B cell (primary cell): Measurements from ENCODE around the gene RGS3. TPM values are rescaled to one million over a fixed set of nuclear protein-coding genes. Genes with fewer than 3 reads are reported as not detected.

Experiments used
- ATAC-seq: fragments of 200-7000 bp; cut with Tn5 transposase; one replicate; pipeline ENCODE4 v1.10.0; 2021; ENCODE audit warnings: low read depth, mild to moderate bottlenecking, moderate number of reproducible peaks, moderate library complexity
- CTCF ChIA-PET: fragments of 350-600 bp; sonication (Branson Sonifier 250); formaldehyde crosslinking; loops from one replicate; lab custom pipeline; 2021; ENCODE audit warnings: antibody characterized with exemption, inconsistent platforms; lab: Charles Lee
- POLR2A ChIA-PET: fragments of 350-600 bp; sonication (Branson Sonifier 250); formaldehyde crosslinking; loops from one replicate; lab custom pipeline; 2021; ENCODE audit warnings: antibody characterized with exemption; lab: Charles Lee
- DNase-seq: peaks from one replicate; pipeline ENCODE4 v3.0.0; 2013
- H2AFZ ChIP-seq: 2 replicates; pipeline ENCODE4 v1.6.1; 2012; ENCODE audit warnings: mild to moderate bottlenecking, low read depth, low read length; ENCODE audit not compliant: insufficient read depth, poor library complexity, severe bottlenecking
- H3K27ac ChIP-seq, 2 donors: 1 replicate in 1 of 2; 2 replicates in 1 of 2; pipeline ENCODE4 v1.5.1; 2012 to 2013; ENCODE audit warnings: low read length in 2 of 2, mild to moderate bottlenecking in 2 of 2, moderate library complexity in 1 of 2
- H3K27me3 ChIP-seq, 4 experiments: fragments of 200-600 bp in 1 of 4; sonication (generic) in 1 of 4; replicated peaks in 1 of 4; 1 replicate in 2 of 4; 2 replicates in 2 of 4; pipeline versions ENCODE4 v1.6.1 to v1.7.0; 2013 to 2016; ENCODE audit warnings: low read length in 3 of 4, mild to moderate bottlenecking in 2 of 4, mixed read lengths in 1 of 4, moderate library complexity in 1 of 4; ENCODE audit not compliant: insufficient read depth in 4 of 4, control insufficient read depth in 3 of 4; ENCODE audit errors: control extremely low read depth in 1 of 4
- H3K36me3 ChIP-seq, 2 experiments: replicated peaks in 1 of 2; 1 replicate in 1 of 2; 2 replicates in 1 of 2; pipeline versions ENCODE4 v1.6.1 to v1.7.1; 2013; ENCODE audit warnings: low read length in 1 of 2; ENCODE audit not compliant: insufficient read depth in 2 of 2, control insufficient read depth in 1 of 2; ENCODE audit errors: control extremely low read depth in 1 of 2, extremely low read depth in 1 of 2
- H3K4me1 ChIP-seq, 2 donors: fragments of 200-600 bp in 1 of 2; sonication (generic) in 1 of 2; 1 replicate in 1 of 2; 2 replicates in 1 of 2; pipeline versions ENCODE4 v1.5.1 to v1.6.1; 2013 to 2017; ENCODE audit warnings: low read length in 2 of 2; ENCODE audit not compliant: control insufficient read depth in 2 of 2, insufficient read depth in 2 of 2
- H3K4me2 ChIP-seq: replicated peaks from 2 replicates; pipeline ENCODE3; 2012; ENCODE audit warnings: mild to moderate bottlenecking, low read depth, low read length; ENCODE audit not compliant: poor library complexity, severe bottlenecking
- H3K4me3 ChIP-seq, 5 experiments: fragments of 200-600 bp in 1 of 5; sonication (generic) in 1 of 5; 1 replicate in 3 of 5; 2 replicates in 2 of 5; pipeline versions ENCODE4 v1.5.1 to v1.7.0; 2011 to 2016; ENCODE audit warnings: low read length in 4 of 5, mild to moderate bottlenecking in 4 of 5, low read depth in 2 of 5, control low read depth in 1 of 5, moderate library complexity in 1 of 5; ENCODE audit not compliant: insufficient read depth in 1 of 5; ENCODE audit errors: control extremely low read depth in 1 of 5, extremely low read depth in 1 of 5
- H3K79me2 ChIP-seq: fragments of 200-600 bp; sonication (generic); one replicate; pipeline ENCODE4 v1.6.0; 2016; ENCODE audit warnings: low read length; ENCODE audit not compliant: control insufficient read depth, insufficient read depth
- H3K9ac ChIP-seq: fragments of 200-600 bp; sonication (generic); 2 replicates; pipeline ENCODE4 v1.6.1; 2017; ENCODE audit warnings: mild to moderate bottlenecking, low read length, moderate library complexity
- H3K9me3 ChIP-seq, 3 donors: one replicate each; pipeline versions ENCODE4 v1.6.1 to v1.7.1; 2013; ENCODE audit warnings: low read length in 2 of 3; ENCODE audit not compliant: control insufficient read depth in 2 of 3, insufficient read depth in 1 of 3; ENCODE audit errors: control extremely low read depth in 1 of 3
- H4K20me1 ChIP-seq: 2 replicates; pipeline ENCODE4 v1.6.0; 2012; ENCODE audit warnings: mild to moderate bottlenecking, low read length; ENCODE audit not compliant: insufficient read depth, control insufficient read depth, poor library complexity, severe bottlenecking
- H3K27ac Mint-ChIP-seq: one replicate; pipeline ENCODE4 v1.8.0; 2021; ENCODE audit warnings: mixed read lengths
- H3K27me3 Mint-ChIP-seq: one replicate; pipeline ENCODE4 v1.8.0; 2021; ENCODE audit warnings: mixed read lengths
- H3K4me1 Mint-ChIP-seq: one replicate; pipeline ENCODE4 v1.8.0; 2021; ENCODE audit warnings: mixed read lengths
- H3K4me3 Mint-ChIP-seq: one replicate; pipeline ENCODE4 v1.8.0; 2021; ENCODE audit warnings: mixed read lengths
- H3K9me3 Mint-ChIP-seq: one replicate; pipeline ENCODE4 v1.8.0; 2022; ENCODE audit warnings: mixed read lengths; ENCODE audit not compliant: insufficient read depth
- CTCF ChIP-seq: fragments of 200-600 bp; IDR thresholded peaks from one replicate; pipeline ENCODE4 v1.8.0; 2022; ENCODE audit warnings: antibody characterized with exemption, mild to moderate bottlenecking
- EZH2 ChIP-seq: IDR thresholded peaks from 2 replicates; pipeline ENCODE4 v1.6.1; 2012; ENCODE audit warnings: borderline replicate concordance, low read depth, mild to moderate bottlenecking, moderate library complexity, low read length; ENCODE audit not compliant: insufficient read depth, poor library complexity, severe bottlenecking
- WGBS: methylation state at CpG from one replicate; pipeline ENCODE4 v1.1.5; 2013; ENCODE audit warnings: missing lambda C conversion rate; ENCODE audit not compliant: insufficient coverage; 5-methylcytosine and 5-hydroxymethylcytosine counted together
- intact Hi-C: fragments of 100-400 bp; cut with micrococcal nuclease; formaldehyde crosslinking; loops from one replicate; pipeline ENCODE4 v1.10.0; 2022
- polyA plus RNA-seq: library from polyadenylated mRNA; depleted of rRNA; stranded (reverse); fragments of >200 nt; gene quantifications from 2 replicates; pipeline ENCODE4 v1.2.3, GENCODE V29; 2012
- total RNA-seq, 2 donors: library from RNA; stranded (reverse); fragments of 120-200 nt in 1 of 2; gene quantifications; 1 replicate in 1 of 2; 2 replicates in 1 of 2; pipeline versions ENCODE4 v1.2.3 to v1.2.4, GENCODE V29; 2013 to 2022

The RGS3 gene
- total and polyA plus RNA-seq, 2 donors (not counting 1 experiment from before 2014, with no cell fraction given), result 12.0 to 15.6 TPM

DNA sequence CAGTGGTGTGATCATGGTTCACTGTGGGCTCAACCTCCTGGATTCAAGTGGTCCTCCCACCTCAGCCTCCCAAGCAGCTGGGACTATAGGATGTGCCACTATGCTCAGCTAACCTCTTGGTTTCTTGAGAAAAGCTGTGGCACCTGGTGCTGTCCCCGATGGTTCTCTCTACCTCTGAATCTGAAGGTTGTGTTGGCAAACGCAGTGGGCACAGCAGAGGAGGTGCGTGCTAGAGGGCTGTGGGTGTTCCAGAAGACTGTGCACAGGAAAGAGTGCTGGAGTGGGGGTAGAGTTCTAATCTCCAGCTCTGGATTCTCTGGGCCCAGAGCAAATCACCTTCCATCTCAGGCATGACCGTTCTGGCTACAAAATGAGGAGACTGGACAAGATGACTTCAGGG, 12.5 kb downstream of the RGS3 start:
- H3K4me3 Mint-ChIP-seq, result no peak overlapping the region
- TF ChIP-seq EZH2 (no peak), CTCF (no peak)
- WGBS, result 89% methylated on average over 4 of the region's 4 CpGs
- no peaks in the 10 kb centered on the region for H3K4me1 Mint-ChIP-seq
- no peak overlapping the region for H3K27ac Mint-ChIP-seq
- Histone ChIP-seq H3K79me2 (no peaks in the 10 kb centered on the region), H3K9me3 (no peaks in the 10 kb centered on the region), H3K9ac (no peak overlapping the region), H3K36me3 (no peaks in the 10 kb centered on the region), H3K4me1 (no peaks in the 10 kb centered on the region), H3K4me2 (no peak overlapping the region), H3K27me3 (no peaks in the 10 kb centered on the region), H3K4me3 (no peak overlapping the region), H4K20me1 (no peaks in the 10 kb centered on the region), H2AFZ (no peak overlapping the region), H3K27ac (no peak overlapping the region)
- DNase-seq (no peak), ATAC-seq (no peak)
- intact Hi-C loops, result no loop called here
- H3K27me3 Mint-ChIP-seq, result peaks cover 19% of the 10 kb centered on the region
- POLR2A ChIA-PET, result no interaction called here
- H3K9me3 Mint-ChIP-seq, result no peaks in the 10 kb centered on the region
- CTCF ChIA-PET, result no interaction called here

GRCh38 chr9:113476511-113476916, 13.0 kb downstream of the RGS3 start:
- TF ChIP-seq EZH2 (no peak), CTCF (no peak)
- intact Hi-C loops, result no loop called here
- POLR2A ChIA-PET, result no interaction called here

More at GRCh38 chr9:113476511-113476916, 13.0 kb downstream of the RGS3 start:
- no peak for ATAC-seq
- Histone ChIP-seq H3K4me1 (no peaks in the 10 kb centered on the region), H3K9ac (no peak overlapping the region), H3K4me2 (no peak overlapping the region), H3K27me3 (no peaks in the 10 kb centered on the region), H3K4me3 (no peak overlapping the region), H3K27ac (no peak overlapping the region), H3K9me3 (no peaks in the 10 kb centered on the region), H2AFZ (no peak overlapping the region), H3K36me3 (no peaks in the 10 kb centered on the region), H4K20me1 (no peaks in the 10 kb centered on the region), H3K79me2 (no peaks in the 10 kb centered on the region)
- no peak overlapping the region for H3K27ac Mint-ChIP-seq
- H3K27me3 Mint-ChIP-seq, result peaks cover 19% of the 10 kb centered on the region
- WGBS, result 95% methylated on average over 4 of the region's 4 CpGs
- no peak for DNase-seq
- H3K4me1 Mint-ChIP-seq, result no peaks in the 10 kb centered on the region
- CTCF ChIA-PET, result no interaction called here
- H3K9me3 Mint-ChIP-seq, result no peaks in the 10 kb centered on the region
- H3K4me3 Mint-ChIP-seq, result no peak overlapping the region
